ENCODE measurements around the gene STX2.

The STX2 gene

GRCh38 chr12:130873825-130874224 lies 34.8 kb upstream of the STX2 start:
- no peak overlapping the region for H2AFZ ChIP-seq (ENCODE audit: low read depth, low read length, severe bottlenecking)
- H3K9me3 ChIP-seq (ENCODE audit: insufficient read depth, low read length), result no peaks in the 10 kb centered on the region
- TF ChIP-seq EZH2phosphoT487 (conservative IDR thresholded peaks at IDR 0.05; ENCODE audit: low read length) (no peak), CTCF (IDR thresholded peaks at IDR 0.05; ENCODE audit: insufficient read depth, low read length, poor library complexity, severe bottlenecking) (no peak)
- peaks cover 37% of the 10 kb centered on the region for H4K20me1 ChIP-seq (ENCODE audit: low read depth, low read length)
- H3K4me2 ChIP-seq (ENCODE audit: low read depth, low read length, poor library complexity, severe bottlenecking), result peak overlapping the region; percentile 78
- H3K9ac ChIP-seq (ENCODE audit: low read length), result peak overlapping the region; percentile 99
- H3K27ac ChIP-seq (ENCODE audit: low read depth, low read length), result peak overlapping the region; percentile 73; the same call in 1 of the 2 replicates
- peaks cover 30% of the 10 kb centered on the region for H3K79me2 ChIP-seq (ENCODE audit: insufficient read depth, low read length)
- no peaks in the 10 kb centered on the region for H3K27me3 ChIP-seq (ENCODE audit: low read length)
- peaks cover 44% of the 10 kb centered on the region for H3K36me3 ChIP-seq (ENCODE audit: low read length)
- H3K9me2 ChIP-seq (replicated peaks; ENCODE audit: insufficient read depth, low read length), result no peaks in the 10 kb centered on the region
- peaks cover 78% of the 10 kb centered on the region for H3F3A ChIP-seq (ENCODE audit: insufficient read depth)
- peak overlapping the region; percentile 92 for H3K4me3 ChIP-seq (ENCODE audit: insufficient read depth, low read length, poor library complexity, severe bottlenecking)

- Histone ChIP-seq H3K9me2 (replicated peaks; ENCODE audit: insufficient read depth, low read length) (no peaks in the 10 kb centered on the region), H3K9ac (ENCODE audit: low read length) (peak overlapping the region; percentile 99), H3K27me3 (ENCODE audit: low read length) (no peaks in the 10 kb centered on the region), H3K4me2 (ENCODE audit: low read depth, low read length, poor library complexity, severe bottlenecking) (peak overlapping the region; percentile 78), H3K79me2 (ENCODE audit: insufficient read depth, low read length) (peaks cover 30% of the 10 kb centered on the region), H2AFZ (ENCODE audit: low read depth, low read length, severe bottlenecking) (no peak overlapping the region), H3F3A (ENCODE audit: insufficient read depth) (peaks cover 73% of the 10 kb centered on the region), H3K27ac (ENCODE audit: low read depth, low read length) (peak overlapping the region; percentile 73), H3K4me3 (ENCODE audit: insufficient read depth, low read length, poor library complexity, severe bottlenecking) (peak overlapping the region; percentile 92), H4K20me1 (ENCODE audit: low read depth, low read length) (peaks cover 37% of the 10 kb centered on the region), H3K9me3 (ENCODE audit: insufficient read depth, low read length) (no peaks in the 10 kb centered on the region), H3K36me3 (ENCODE audit: low read length) (peaks cover 44% of the 10 kb centered on the region)
- TF ChIP-seq EZH2phosphoT487 (conservative IDR thresholded peaks at IDR 0.05; ENCODE audit: low read length) (no peak), CTCF (IDR thresholded peaks at IDR 0.05; ENCODE audit: insufficient read depth, low read length, poor library complexity, severe bottlenecking) (no peak)
Observed at GRCh38 chr12:130873106-130873795, 34.2 kb upstream of the STX2 start.

DNA sequence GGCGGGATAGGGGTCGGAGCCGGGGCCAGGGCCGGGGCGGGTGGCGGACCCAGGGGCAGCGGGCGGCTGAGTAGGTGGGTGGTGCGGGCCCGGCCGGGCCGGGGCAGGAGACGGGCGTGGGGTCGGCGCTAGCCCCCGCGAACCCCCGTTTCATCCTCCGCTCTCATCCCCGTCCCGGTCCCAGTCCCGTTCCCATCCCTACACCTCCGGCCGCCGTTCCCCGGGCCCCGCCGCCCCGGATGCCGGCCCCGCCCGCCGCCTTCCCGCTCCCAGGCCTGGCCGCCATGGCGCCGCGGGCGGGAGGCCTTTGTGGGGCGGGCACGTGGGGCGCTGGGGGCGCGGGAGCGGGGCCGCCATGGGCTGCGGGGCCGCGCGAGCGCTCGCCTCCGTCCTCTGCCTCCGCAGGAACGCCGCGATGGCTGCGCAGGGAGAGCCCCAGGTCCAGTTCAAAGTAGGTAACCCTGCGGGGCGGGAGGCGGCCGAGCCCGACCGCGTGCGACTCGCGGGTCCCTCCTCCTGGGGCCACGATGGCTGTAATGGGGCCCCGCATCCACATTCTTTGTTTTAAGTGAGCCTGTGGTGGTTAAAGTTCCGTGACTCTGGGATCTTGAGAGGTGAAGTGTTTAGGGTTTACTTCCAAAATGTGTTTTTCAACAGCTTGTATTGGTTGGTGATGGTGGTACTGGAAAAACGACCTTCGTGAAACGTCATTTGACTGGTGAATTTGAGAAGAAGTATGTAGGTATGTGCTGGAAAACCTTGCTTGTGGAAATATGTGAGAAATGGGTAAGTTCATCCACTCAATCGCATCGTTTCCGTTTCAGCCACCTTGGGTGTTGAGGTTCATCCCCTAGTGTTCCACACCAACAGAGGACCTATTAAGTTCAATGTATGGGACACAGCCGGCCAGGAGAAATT lies 33.4 kb upstream of the STX2 start:
- peaks cover 36% of the 10 kb centered on the region for H4K20me1 ChIP-seq (ENCODE audit: low read depth, low read length)
- no peaks in the 10 kb centered on the region for H3K27me3 ChIP-seq (ENCODE audit: low read length)
- no peak for TF ChIP-seq EZH2phosphoT487 (conservative IDR thresholded peaks at IDR 0.05; ENCODE audit: low read length)
- TF ChIP-seq CTCF (IDR thresholded peaks at IDR 0.05; ENCODE audit: insufficient read depth, low read length, poor library complexity, severe bottlenecking), result no peak
- H2AFZ ChIP-seq (ENCODE audit: low read depth, low read length, severe bottlenecking), result no peak overlapping the region
- peak overlapping the region; percentile 73 for H3K27ac ChIP-seq (ENCODE audit: low read depth, low read length)
- H3K9ac ChIP-seq (ENCODE audit: low read length), result peak overlapping the region; percentile 99
- H3K9me3 ChIP-seq (ENCODE audit: insufficient read depth, low read length), result no peaks in the 10 kb centered on the region
- peak overlapping the region; percentile 92 for H3K4me3 ChIP-seq (ENCODE audit: insufficient read depth, low read length, poor library complexity, severe bottlenecking)
- no peaks in the 10 kb centered on the region for H3K9me2 ChIP-seq (replicated peaks; ENCODE audit: insufficient read depth, low read length)
- peaks cover 30% of the 10 kb centered on the region for H3K79me2 ChIP-seq (ENCODE audit: insufficient read depth, low read length)
- H3F3A ChIP-seq (ENCODE audit: insufficient read depth), result peaks cover 64% of the 10 kb centered on the region
- H3K36me3 ChIP-seq (ENCODE audit: low read length), result peaks cover 44% of the 10 kb centered on the region
- peak overlapping the region; percentile 78 for H3K4me2 ChIP-seq (ENCODE audit: low read depth, low read length, poor library complexity, severe bottlenecking)

Measured in SU-DHL-6 (cell line).